HG03460 (cell line): ENCODE results near the gene ISX.

Experiments
- ATAC-seq: cut with Tn5 transposase; IDR thresholded peaks from one replicate; pipeline ENCODE4 v1.9.1; 2021; ENCODE audit not compliant: unreplicated experiment

ISX gene

DNA sequence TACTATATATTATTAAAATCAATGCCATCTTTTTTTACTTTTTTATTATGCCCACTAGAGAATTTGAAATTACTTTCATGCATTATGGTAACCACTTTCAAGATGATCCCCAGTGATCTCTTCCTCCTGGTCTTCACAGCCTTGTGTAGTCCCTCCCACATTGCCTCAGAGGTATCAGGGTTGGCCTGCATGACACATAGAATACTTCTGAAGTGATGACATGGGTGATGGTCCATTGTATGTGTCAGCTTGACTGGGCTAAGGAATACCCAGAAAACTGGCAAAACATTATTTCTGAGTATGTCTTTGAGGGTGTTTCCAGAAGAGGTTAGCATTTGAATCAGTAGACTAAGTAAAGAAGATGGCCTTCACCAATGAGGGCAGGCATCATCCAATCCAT lies 14.2 kb upstream of the ISX start:
- no peak for ATAC-seq

DNA sequence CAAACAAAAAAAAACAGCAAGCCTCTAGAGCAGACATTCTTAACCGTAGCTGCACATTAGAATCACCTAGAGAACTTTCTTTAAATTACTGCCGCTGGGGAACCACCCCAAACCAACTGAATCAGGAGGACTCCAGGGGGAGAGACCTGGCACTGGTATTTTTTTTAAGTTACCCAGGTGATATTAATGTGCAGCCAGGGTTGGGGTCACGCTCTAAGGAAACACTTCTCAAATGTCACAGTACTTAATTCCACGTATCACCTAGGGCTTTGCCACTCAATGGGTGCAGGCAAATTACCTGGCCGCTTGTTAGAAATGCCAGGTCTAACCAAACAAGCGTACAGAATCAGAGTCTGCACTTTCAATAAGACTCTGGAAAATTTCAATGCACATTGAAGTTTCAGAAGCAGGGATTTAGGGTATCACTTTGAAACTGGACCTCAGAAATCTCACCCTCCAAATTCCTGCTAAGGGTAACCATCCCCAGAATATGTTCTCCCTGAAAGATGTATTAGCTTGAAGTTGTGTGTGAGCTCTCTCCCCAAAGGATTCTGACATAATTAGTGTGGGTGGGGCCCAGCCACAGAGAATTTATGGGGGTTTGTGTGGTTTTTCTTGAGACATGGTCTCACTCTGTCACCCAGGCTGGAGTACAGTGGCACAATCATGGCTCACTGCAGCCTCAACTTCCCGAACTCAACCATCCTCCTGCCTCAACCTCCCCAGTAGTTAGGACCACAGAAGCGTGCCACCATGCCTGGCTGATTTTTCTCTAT lies 12.7 kb upstream of the ISX start:
- no peak for ATAC-seq

GRCh38 chr22:35054064-35054463 lies 11.9 kb upstream of the ISX start:
- ATAC-seq: no peak

GRCh38 chr22:35056486-35056885 lies 9.5 kb upstream of the ISX start:
- ATAC-seq: no peak

DNA sequence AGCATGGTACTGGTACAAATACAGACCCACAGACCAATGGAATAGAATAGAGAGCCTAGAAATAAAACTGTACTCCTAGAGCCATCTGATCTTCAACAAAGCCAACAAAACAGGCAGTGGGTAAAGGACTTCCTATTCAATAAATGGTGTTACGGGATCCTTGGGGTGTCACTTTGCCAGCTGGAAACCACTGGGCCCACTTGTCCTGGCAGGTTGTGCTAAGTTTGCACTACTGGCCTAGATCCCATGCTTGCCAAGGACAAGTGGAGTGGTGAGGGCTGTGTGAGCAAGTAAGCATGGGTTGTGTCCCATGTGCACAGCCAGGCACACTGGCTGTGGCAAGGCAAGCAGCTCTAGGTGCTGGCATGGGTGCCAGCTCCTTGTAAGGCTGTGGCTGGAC lies 8.8 kb upstream of the ISX start:
- no peak for ATAC-seq

- ATAC-seq: no peak
These were observed 6.3 kb upstream of the ISX start for GRCh38 chr22:35059632-35060031.

- ATAC-seq: no peak
These were observed 1.3 kb upstream of the ISX start for GRCh38 chr22:35064664-35065063.

GRCh38 chr22:35065183-35065582 lies 775 bp upstream of the ISX start:
- no peak for ATAC-seq

GRCh38 chr22:35066768-35067167 lies 810 bp downstream of the ISX start:
- ATAC-seq: no peak

GRCh38 chr22:35069541-35069940 lies 3.6 kb downstream of the ISX start:
- no peak for ATAC-seq

DNA sequence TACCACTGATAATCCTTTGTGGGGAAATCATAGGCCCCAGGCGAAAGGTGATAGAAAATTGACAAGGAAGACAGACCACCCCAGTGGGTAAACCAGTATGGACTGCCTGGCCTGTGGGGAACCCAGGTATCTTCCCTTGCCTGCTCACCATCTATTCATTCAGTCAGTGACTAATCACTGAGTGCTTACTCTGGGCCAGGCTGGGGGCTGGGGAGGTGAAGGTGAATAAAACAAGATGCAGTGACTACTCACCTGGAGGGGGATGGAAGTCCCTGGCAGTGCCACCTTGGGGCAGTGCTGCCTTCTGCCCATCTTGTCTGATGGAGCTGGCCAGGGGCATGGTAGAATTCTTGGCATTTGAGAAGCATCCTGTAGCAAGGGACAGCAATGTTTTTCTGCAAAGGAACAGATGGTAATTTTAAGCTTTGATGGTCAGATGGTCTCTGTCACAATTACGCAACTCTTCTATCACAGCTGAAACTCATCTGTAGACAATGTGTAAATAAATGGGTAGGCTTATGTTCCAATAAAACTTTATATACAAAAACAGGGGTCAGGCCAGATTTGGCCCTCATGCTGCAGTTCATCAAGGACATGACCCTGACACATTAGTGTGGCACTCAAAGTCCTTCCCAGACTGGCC lies 4.6 kb downstream of the ISX start:
- ATAC-seq: no peak

DNA sequence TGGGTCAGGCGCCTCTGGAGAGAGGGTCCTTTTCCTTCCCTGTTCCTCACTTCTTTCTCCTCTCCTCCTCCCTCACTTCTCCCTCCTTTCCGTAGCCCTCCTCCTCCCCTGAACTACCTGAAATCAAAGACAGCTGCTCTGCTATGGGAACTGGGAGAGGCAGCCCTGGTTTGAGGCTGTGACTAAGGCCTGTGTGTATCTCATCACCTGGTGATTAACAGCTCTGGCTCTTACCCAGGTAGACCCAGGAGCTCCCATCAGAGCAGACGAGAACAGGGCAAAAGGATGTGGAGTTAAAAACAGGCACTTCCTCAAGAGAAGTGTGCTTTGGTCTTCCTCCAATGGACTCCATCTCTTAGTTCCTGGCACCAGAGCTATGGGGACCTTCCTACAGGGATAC lies 5.8 kb downstream of the ISX start:
- ATAC-seq: no peak

GRCh38 chr22:35072925-35073324 lies 7.0 kb downstream of the ISX start:
- no peak for ATAC-seq

DNA sequence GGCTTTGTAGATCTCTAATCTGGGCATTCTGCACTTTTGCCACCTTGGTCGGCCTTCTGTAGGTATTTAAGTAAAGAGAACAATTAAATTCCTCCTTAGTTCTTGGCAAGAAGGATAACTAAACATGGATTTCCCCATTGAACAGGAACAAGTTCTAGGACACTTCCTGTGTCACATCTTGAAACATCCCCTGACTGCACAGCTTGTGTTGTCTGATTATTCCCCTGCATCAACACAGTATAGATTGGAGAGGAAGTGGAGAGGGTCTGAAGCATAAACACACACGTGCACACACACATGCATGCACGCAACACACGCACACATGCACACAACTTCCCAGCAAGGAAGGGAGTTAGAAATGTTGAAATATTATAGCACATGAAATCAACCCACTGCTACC lies 8.6 kb downstream of the ISX start:
- no peak for ATAC-seq

GRCh38 chr22:35076630-35077029 lies 10.7 kb downstream of the ISX start:
- ATAC-seq: no peak

DNA sequence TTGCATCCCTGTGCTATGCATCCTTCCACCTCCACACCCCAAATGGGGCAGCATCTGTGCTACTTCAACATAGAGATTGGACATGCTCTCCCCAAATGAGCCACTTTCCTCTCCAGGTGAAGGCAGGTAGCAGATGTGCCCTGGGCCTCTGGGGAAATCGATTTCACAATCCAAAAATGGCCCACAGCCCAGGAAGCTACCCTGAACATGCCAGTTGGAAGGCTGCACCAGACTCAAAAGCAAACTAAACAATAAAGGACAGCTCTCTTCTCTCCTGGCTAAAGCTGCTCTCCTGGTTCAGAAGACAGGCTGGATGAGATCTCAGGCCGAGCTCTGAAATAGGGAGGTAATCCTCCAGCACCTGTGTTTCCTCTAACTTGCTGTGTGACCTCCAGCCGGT lies 19.7 kb downstream of the ISX start:
- no peak for ATAC-seq

GRCh38 chr22:35089139-35089538 lies 23.2 kb downstream of the ISX start:
- no peak for ATAC-seq

- ATAC-seq: no peak
These were observed 26.4 kb downstream of the ISX start for GRCh38 chr22:35092406-35092805.

DNA sequence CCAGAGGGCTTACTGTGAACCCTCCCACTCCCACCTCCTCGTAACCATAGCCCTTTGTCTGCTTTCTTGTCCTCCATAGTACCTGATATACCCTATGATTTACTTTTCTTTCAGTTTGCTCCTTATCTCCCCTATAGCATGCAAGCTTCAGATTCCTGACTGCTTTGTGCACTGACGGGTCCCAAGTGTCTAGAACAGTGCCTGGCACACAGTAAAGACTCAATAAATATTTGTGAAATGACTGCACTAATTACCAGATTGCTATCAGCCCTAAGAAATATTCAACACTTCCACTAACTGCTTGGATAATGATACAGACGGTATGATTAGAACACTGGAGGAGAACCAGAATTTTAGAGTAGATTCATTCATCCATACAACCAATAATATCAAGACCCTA lies 33.0 kb downstream of the ISX start:
- no peak for ATAC-seq

DNA sequence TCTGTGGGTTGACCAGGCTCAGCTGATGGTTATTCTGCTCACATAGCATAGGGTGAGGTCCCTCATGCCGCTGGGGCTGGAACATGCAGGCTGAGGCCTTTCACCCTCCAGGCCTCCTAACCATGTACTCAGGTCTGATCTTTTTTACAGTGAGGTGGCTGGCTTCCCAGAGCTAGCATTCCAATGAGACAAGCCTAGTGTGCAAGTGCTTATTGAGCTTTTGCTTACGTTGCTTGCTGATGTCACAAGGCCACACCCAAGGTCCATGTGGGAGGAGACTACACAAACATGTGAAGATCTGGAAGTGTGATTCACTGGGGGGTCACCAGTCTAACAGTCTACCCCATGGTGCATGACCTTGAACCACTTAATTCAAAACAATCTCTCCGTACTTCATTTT lies 33.9 kb downstream of the ISX start:
- no peak for ATAC-seq

- ATAC-seq: no peak
These were observed 36.7 kb downstream of the ISX start for GRCh38 chr22:35102663-35103062.

DNA sequence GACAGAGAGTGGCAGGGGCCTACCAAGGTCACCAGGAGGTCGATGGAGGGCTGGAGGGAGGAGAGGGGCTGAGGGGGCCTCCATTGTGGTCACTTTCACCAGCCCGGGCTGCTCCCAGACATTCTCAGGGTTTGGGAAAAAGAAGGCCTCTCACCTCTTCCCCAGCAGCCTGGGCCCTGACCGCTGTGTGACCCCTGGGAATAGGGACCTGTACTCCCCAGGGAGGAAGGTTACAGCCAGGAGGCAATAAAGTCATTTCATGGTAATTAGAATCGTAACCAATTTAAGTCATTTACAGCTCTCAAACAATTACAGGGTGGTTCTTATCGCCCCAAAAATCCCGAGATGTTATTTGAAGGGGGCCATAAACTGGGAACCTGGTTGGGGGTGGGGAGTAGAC lies 37.8 kb downstream of the ISX start:
- ATAC-seq: no peak

- no peak for ATAC-seq
These were observed 38.5 kb downstream of the ISX start for GRCh38 chr22:35104491-35104890.
